HFFc6 (cell line): Measurements from ENCODE around the gene MMP20. TPM values are rescaled to one million over a fixed set of nuclear protein-coding genes. Genes with fewer than 3 reads are reported as not detected.
"Not testable (repeated sequence)": the region's sequence is repeated elsewhere in the genome, so short reads cannot be mapped to it uniquely, and the experiment has no call there.

Source experiments
- DNase-seq: peaks from one replicate; pipeline ENCODE4 v3.0.0-alpha.2; 2018
- H3K27ac Mint-ChIP-seq: 2 replicates; pipeline ENCODE4 v1.8.0; 2020; ENCODE audit warnings: mild to moderate bottlenecking, mixed read lengths
- H3K27me3 Mint-ChIP-seq: 2 replicates; pipeline ENCODE4 v1.8.0; 2021; ENCODE audit warnings: mild to moderate bottlenecking, moderate library complexity, mixed read lengths; ENCODE audit not compliant: insufficient read depth
- H3K36me3 Mint-ChIP-seq: 2 replicates; pipeline ENCODE4 v1.8.0; 2021; ENCODE audit warnings: low read depth, mixed read lengths
- H3K4me1 Mint-ChIP-seq: 2 replicates; pipeline ENCODE4 v1.8.0; 2020; ENCODE audit warnings: low read depth, mixed read lengths
- H3K4me3 Mint-ChIP-seq: 2 replicates; pipeline ENCODE4 v1.8.0; 2020; ENCODE audit warnings: mild to moderate bottlenecking, moderate library complexity, mixed read lengths
- H3K9me3 Mint-ChIP-seq: 2 replicates; pipeline ENCODE4 v1.8.0; 2020; ENCODE audit warnings: mild to moderate bottlenecking, mixed read lengths
- CTCF ChIP-seq: fragments of 200-600 bp; sonication (generic); IDR thresholded peaks from 2 replicates; pipeline ENCODE4 v1.5.0; 2021; ENCODE audit warnings: antibody characterized with exemption, mild to moderate bottlenecking
- total RNA-seq, 6 experiments: library from RNA; stranded (reverse); fragmentation: NEBNext Ultra II Directional; extraction: Animal tissue kit (Norgen Biotek cat#: 25700); gene quantifications; 2 replicates in 1 of 6; 3 replicates in 5 of 6; pipeline ENCODE4 v1.2.3, GENCODE V29; 2021

The MMP20 gene
- total RNA-seq, 6 experiments from 2014 or later, result not detected

DNA sequence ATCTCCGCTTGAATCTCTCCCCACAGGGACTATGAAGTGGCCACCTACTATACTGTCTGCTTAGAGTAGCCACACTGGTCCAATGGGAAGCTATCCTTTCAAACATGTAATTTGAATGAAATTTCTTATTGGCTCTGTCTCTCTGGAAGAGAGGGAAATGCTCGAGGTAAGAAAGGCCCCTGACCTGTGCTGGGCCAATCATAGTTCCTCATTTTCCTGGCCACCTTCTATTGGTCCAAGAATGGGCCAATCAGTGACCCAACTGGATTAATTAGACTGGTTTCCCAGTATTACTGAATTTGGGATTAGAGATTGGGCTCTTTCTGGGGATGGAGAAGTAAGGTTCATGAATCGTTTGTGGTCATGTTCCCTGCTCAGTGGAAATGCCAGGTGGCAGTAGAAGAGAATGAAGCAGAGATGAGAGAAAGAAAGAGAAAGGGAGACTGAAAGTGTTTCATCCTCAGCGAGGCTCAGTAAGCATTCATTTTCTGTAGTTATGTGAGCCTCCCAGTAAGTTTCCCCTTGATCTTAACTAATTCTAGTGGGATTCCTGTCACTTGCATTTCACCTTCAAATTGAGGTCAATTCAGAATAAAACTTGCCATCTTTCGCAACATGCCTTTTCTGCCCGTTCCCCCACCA, 8.4 kb upstream of the MMP20 start:
- Mint-ChIP-seq H3K4me1 (no peaks in the 10 kb centered on the region), H3K27ac (no peak overlapping the region), H3K36me3 (no peaks in the 10 kb centered on the region), H3K9me3 (no peaks in the 10 kb centered on the region), H3K27me3 (peaks cover 30% of the 10 kb centered on the region), H3K4me3 (no peak overlapping the region)
- no peak for DNase-seq
- no peak for TF ChIP-seq CTCF

- Mint-ChIP-seq H3K27ac (no peak overlapping the region), H3K27me3 (peaks cover 19% of the 10 kb centered on the region), H3K36me3 (no peaks in the 10 kb centered on the region), H3K4me3 (no peak overlapping the region), H3K4me1 (no peaks in the 10 kb centered on the region), H3K9me3 (no peaks in the 10 kb centered on the region)
- no peak for DNase-seq
- no peak for TF ChIP-seq CTCF
Observed at GRCh38 chr11:102632026-102632425, 6.9 kb upstream of the MMP20 start.

GRCh38 chr11:102630598-102631448, 5.7 kb upstream of the MMP20 start:
- no peak for TF ChIP-seq CTCF

DNA sequence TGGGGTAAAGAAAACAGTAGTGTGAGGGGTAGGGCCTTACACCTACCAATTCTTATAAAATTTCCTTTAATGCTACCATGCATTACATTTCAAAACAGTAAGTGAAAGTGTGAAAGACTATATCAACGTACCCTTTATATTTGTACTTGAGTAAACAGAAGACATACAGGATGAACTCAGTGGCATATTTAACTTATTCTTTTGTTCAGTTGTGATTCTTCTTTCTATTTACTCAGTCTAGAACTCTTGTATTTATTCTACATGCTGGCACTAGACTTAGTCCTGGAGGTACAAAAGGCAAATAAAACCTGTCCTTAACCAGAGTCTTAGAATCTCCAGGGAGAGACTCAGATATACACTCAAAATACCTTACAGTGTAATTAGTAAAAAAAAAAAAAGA, 4.8 kb upstream of the MMP20 start:
- not testable (repeated sequence) for H3K4me3 Mint-ChIP-seq, H3K27ac Mint-ChIP-seq, H3K4me1 Mint-ChIP-seq, H3K9me3 Mint-ChIP-seq, H3K36me3 Mint-ChIP-seq, DNase-seq
- peaks cover 24% of the 10 kb centered on the region for H3K27me3 Mint-ChIP-seq

More at GRCh38 chr11:102630598-102631448, 5.7 kb upstream of the MMP20 start:
- Mint-ChIP-seq H3K27ac (no peak overlapping the region), H3K9me3 (no peaks in the 10 kb centered on the region), H3K27me3 (peaks cover 21% of the 10 kb centered on the region), H3K4me3 (no peak overlapping the region), H3K4me1 (no peaks in the 10 kb centered on the region), H3K36me3 (no peaks in the 10 kb centered on the region)
- DNase-seq, result no peak

- DNase-seq, result no peak
- Mint-ChIP-seq H3K27ac (no peak overlapping the region), H3K4me1 (no peaks in the 10 kb centered on the region), H3K4me3 (no peak overlapping the region), H3K36me3 (no peaks in the 10 kb centered on the region), H3K9me3 (no peaks in the 10 kb centered on the region), H3K27me3 (peaks cover 22% of the 10 kb centered on the region)
- TF ChIP-seq CTCF, result no peak
Observed at GRCh38 chr11:102626676-102627075, 1.5 kb upstream of the MMP20 start.

DNA sequence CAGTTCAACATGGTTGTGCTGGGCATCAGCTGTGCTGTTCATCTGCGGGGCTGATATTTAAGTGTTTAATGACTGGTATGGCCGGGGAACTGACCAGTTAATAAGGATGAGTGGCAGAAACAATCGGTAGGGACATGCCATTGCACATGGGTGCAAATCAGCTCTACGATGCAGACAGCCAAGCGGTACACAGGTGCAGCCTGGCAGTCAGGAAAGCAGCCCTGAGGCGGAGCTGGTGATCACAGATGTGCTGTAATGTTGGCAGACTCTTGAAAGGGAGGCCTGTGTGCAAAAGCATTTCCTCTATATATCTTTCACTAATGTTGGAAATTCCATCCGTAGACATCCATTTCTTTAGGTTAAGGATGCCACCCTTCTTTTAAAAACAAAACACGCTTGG, 1.1 kb downstream of the MMP20 start:
- H3K9me3 Mint-ChIP-seq, result no peaks in the 10 kb centered on the region
- H3K27me3 Mint-ChIP-seq, result peaks cover 9% of the 10 kb centered on the region
- no peak overlapping the region for H3K27ac Mint-ChIP-seq
- peaks cover 12% of the 10 kb centered on the region for H3K4me1 Mint-ChIP-seq
- no peaks in the 10 kb centered on the region for H3K36me3 Mint-ChIP-seq
- no peak overlapping the region for H3K4me3 Mint-ChIP-seq
- DNase-seq, result no peak
- no peak for TF ChIP-seq CTCF
